Stomach (tissue), 9 donors: ENCODE measurements around the gene BAIAP2L2. TPM values are rescaled to one million over a fixed set of nuclear protein-coding genes. Genes with fewer than 3 reads are reported as not detected.

Experiments
- DNase-seq, 2 donors: peaks; one replicate each; pipeline versions ENCODE4 v3.0.0 to v3.0.0-alpha.2; 2013 to 2019
- H3K27ac ChIP-seq, 5 donors: fragments of 200-600 bp in 4 of 5; sonication (generic) in 4 of 5; one replicate each; pipeline ENCODE4 v1.5.1; 2013 to 2019; ENCODE audit warnings: mild to moderate bottlenecking in 1 of 5, moderate library complexity in 1 of 5
- H3K27me3 ChIP-seq, 3 donors: fragments of 200-600 bp; sonication (generic); one replicate each; pipeline ENCODE4 v1.5.1; 2017 to 2019; ENCODE audit warnings: mixed run types in 1 of 3
- H3K36me3 ChIP-seq, 4 donors: fragments of 200-600 bp; sonication (generic); 1 replicate in 3 of 4; 2 replicates in 1 of 4; pipeline ENCODE4 v1.5.1; 2016 to 2019
- H3K4me1 ChIP-seq, 4 donors: fragments of 200-600 bp; sonication (generic); one replicate each; pipeline ENCODE4 v1.5.1; 2016 to 2019
- H3K4me3 ChIP-seq, 4 donors: fragments of 200-600 bp; sonication (generic) in 3 of 4; one replicate each; pipeline ENCODE4 v1.5.1; 2016 to 2019; ENCODE audit warnings: mild to moderate bottlenecking in 1 of 4
- H3K9me3 ChIP-seq, 4 donors: fragments of 200-600 bp; sonication (generic); one replicate each; pipeline ENCODE4 v1.5.1; 2016 to 2019
- CTCF ChIP-seq, 7 experiments: fragments of 450-650 bp in 4 of 7; fragments of 200-600 bp in 3 of 7; sonication (generic) in 3 of 7; IDR thresholded peaks; one replicate each; pipeline ENCODE4 v1.5.1; 2016 to 2019; ENCODE audit warnings: antibody characterized with exemption in 7 of 7, control low read depth in 2 of 7, mild to moderate bottlenecking in 1 of 7
- EP300 ChIP-seq: sonication (generic); formaldehyde crosslinking; IDR thresholded peaks from one replicate; pipeline ENCODE4 v1.6.1; 2017; ENCODE audit warnings: antibody characterized with exemption
- POLR2A ChIP-seq, 4 donors: fragments of 450-650 bp; IDR thresholded peaks; one replicate each; pipeline ENCODE4 v1.6.1; 2016; ENCODE audit warnings: antibody characterized with exemption in 4 of 4, control low read depth in 2 of 4, mild to moderate bottlenecking in 1 of 4, moderate library complexity in 1 of 4
- POLR2AphosphoS5 ChIP-seq, 3 donors: sonication (generic); formaldehyde crosslinking; IDR thresholded peaks; one replicate each; pipeline ENCODE4 v1.6.1; 2016; ENCODE audit warnings: antibody characterized with exemption in 3 of 3
- WGBS, 5 donors: extraction: QIAGEN DNeasy Blood & Tissue Kit in 3 of 5; methylation state at CpG; one replicate each; pipeline versions ENCODE4 v1.1.5 to v1.1.7; 2013 to 2018; 5-methylcytosine and 5-hydroxymethylcytosine counted together
- intact Hi-C: fragments of 100-400 bp; cut with DNase I; formaldehyde crosslinking; loops from one replicate; pipeline ENCODE4 v1.15.1; 2023; ENCODE audit warnings: low total_unique reads
- polyA plus RNA-seq, 3 donors: library from polyadenylated mRNA; stranded (reverse); fragments of 200-250 nt; gene quantifications; one replicate each; pipeline ENCODE4 v1.2.3, GENCODE V29; 2013
- total RNA-seq, 5 donors: library from RNA; depleted of rRNA; stranded (reverse); fragments of >200 nt; gene quantifications; one replicate each; pipeline versions ENCODE4 v1.1.0 to v1.2.3, GENCODE V29; 2014 to 2016
- donor health status: healthy with polysubstance abuse.
- donor health status: Bipolar disorder and iron deficiency.
- donor health status: healthy.

Gene BAIAP2L2
- total and polyA plus RNA-seq, 8 donors = 1.2 to 397 (median 5.4) TPM

- Histone ChIP-seq H3K27ac (no peak overlapping the region), H3K4me1 (peaks cover 0 to 4% (median 0%) of the 10 kb centered on the region in 4 donors), H3K4me3 (no peak overlapping the region), H3K9me3 (no peaks in the 10 kb centered on the region), H3K27me3 (no peaks in the 10 kb centered on the region), H3K36me3 (peaks cover 2 to 92% (median 65%) of the 10 kb centered on the region in 4 donors)
- WGBS, 5 donors = 92 to 100% (median 100%) methylated on average over 1 of the region's 1 CpG
- no peak for TF ChIP-seq POLR2AphosphoS5 (IDR thresholded peaks at IDR 0.05)
- TF ChIP-seq CTCF (IDR thresholded peaks at IDR 0.05) = no peak
- TF ChIP-seq EP300 = no peak
- no peak for TF ChIP-seq POLR2A (IDR thresholded peaks at IDR 0.05)
- intact Hi-C loops = no loop called here
- DNase-seq = no peak
These were observed 26.1 kb upstream of the BAIAP2L2 start for GRCh38 chr22:38136607-38137006.

DNA sequence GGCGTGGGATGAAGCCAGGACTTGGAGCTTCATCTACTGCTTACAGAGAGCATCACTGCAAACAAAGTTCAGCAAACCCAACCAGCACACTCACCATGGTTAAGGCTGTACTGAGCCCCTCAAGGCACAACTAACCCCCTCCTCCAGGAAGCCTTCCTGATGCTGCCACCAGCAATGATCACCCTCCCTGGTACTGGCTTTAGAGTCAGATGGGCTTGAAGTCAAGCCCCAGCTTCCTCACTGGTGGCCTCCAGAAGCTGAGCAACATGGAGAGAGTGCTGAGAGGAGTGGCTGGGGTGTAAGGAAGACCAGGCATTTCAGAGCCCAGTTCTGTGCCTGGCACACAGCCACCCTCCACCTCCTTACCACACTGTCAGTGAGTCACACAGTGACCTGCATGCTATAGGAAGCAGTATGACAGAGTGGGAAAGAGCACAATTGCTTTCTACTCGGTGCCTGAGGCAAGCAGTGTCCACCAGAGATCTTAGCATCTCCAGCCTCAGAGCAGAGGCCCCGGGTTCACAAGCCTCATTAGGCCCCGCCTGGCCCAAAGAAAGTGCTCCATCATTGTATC is 24.7 kb upstream of the BAIAP2L2 start:
- WGBS, 5 donors = 81 to 88% (median 86%) methylated on average over 4 of the region's 4 CpGs
- no peak for TF ChIP-seq POLR2AphosphoS5 (IDR thresholded peaks at IDR 0.05)
- TF ChIP-seq POLR2A (IDR thresholded peaks at IDR 0.05) = no peak
- TF ChIP-seq CTCF (IDR thresholded peaks at IDR 0.05) = no peak
- Histone ChIP-seq H3K4me3 (no peak overlapping the region), H3K27ac (no peak overlapping the region), H3K4me1 (peaks cover 0 to 4% (median 0%) of the 10 kb centered on the region in 4 donors), H3K27me3 (no peaks in the 10 kb centered on the region), H3K36me3 (peaks cover 2 to 87% (median 71%) of the 10 kb centered on the region in 4 donors), H3K9me3 (no peaks in the 10 kb centered on the region)
- DNase-seq = no peak
- intact Hi-C loops = no loop called here

DNA sequence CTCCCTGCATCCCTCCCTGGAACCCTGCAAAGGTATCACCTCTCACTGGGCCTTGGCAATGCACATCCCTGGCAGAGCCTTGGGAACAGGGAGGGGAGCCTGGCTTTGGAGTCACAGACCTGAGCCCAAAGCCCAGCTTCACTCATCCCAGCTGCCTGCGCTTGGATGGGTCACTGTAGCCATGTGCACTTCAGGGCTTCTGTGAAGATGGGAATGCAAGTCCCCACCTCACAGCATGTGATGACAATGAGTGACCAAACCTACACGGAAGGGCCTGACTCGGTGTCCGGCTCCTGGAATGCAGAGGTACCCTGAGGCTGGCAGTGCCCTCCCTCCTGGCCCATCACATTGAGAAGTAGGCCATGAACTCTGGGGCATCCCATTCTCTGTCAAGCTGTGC is 22.8 kb upstream of the BAIAP2L2 start:
- H3K27me3 ChIP-seq = no peaks in the 10 kb centered on the region
- TF ChIP-seq CTCF (IDR thresholded peaks at IDR 0.05) (no peak), EP300 (no peak), POLR2AphosphoS5 (IDR thresholded peaks at IDR 0.05) (no peak), POLR2A (IDR thresholded peaks at IDR 0.05) (no peak)
- peaks cover 0 to 4% (median 0%) of the 10 kb centered on the region in 4 donors for H3K4me1 ChIP-seq
- intact Hi-C loops = no loop called here
- DNase-seq = no peak
- 88 to 100% (median 97%) methylated on average over 3 to 4 of the region's 4 CpGs for WGBS, 5 donors
- H3K27ac ChIP-seq = no peak overlapping the region
- H3K4me3 ChIP-seq = no peak overlapping the region
- H3K36me3 ChIP-seq = peaks cover 9 to 90% (median 74%) of the 10 kb centered on the region in 4 donors
- no peaks in the 10 kb centered on the region for H3K9me3 ChIP-seq

DNA sequence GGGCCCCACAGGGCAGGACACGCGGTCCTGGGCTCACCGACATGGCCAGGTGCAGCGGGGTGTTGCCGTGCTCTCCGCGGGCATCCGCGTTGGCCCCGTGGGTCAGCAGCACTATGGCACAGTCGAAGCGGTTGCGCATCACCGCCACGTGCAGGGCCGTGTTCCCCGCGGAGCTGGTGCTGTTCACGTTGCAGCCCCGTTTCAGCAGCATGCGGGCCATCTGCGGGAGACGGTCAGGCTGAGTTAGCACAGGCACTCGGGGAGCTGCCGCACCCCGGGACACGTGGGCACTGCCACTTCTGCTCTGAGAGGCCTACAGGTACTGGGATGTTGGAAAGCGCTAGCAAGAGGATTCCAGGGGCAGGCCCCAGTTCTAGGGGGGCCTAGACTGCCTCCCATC is 22.3 kb upstream of the BAIAP2L2 start:
- 92 to 100% (median 95%) methylated on average over 3 to 28 of the region's 28 CpGs for WGBS, 5 donors
- Histone ChIP-seq H3K4me3 (no peak overlapping the region), H3K36me3 (peaks cover 9 to 90% (median 74%) of the 10 kb centered on the region in 4 donors), H3K27me3 (no peaks in the 10 kb centered on the region), H3K4me1 (peaks cover 0 to 4% (median 0%) of the 10 kb centered on the region in 4 donors), H3K9me3 (no peaks in the 10 kb centered on the region), H3K27ac (no peak overlapping the region)
- intact Hi-C loops = no loop called here
- DNase-seq = no peak
- no peak for TF ChIP-seq POLR2AphosphoS5 (IDR thresholded peaks at IDR 0.05)
- no peak for TF ChIP-seq EP300
- TF ChIP-seq POLR2A (IDR thresholded peaks at IDR 0.05) = no peak
- TF ChIP-seq CTCF (IDR thresholded peaks at IDR 0.05) = no peak
